ENCODE measurements around the gene USP33. TPM values are rescaled to one million over a fixed set of nuclear protein-coding genes. Genes with fewer than 3 reads are reported as not detected.
"Not testable (repeated sequence)": the region's sequence is repeated elsewhere in the genome, so short reads cannot be mapped to it uniquely, and the experiment has no call there.

USP33 gene
- total RNA-seq, 4 donors from 2014 or later = 63.8 to 146 (median 98.3) TPM

DNA sequence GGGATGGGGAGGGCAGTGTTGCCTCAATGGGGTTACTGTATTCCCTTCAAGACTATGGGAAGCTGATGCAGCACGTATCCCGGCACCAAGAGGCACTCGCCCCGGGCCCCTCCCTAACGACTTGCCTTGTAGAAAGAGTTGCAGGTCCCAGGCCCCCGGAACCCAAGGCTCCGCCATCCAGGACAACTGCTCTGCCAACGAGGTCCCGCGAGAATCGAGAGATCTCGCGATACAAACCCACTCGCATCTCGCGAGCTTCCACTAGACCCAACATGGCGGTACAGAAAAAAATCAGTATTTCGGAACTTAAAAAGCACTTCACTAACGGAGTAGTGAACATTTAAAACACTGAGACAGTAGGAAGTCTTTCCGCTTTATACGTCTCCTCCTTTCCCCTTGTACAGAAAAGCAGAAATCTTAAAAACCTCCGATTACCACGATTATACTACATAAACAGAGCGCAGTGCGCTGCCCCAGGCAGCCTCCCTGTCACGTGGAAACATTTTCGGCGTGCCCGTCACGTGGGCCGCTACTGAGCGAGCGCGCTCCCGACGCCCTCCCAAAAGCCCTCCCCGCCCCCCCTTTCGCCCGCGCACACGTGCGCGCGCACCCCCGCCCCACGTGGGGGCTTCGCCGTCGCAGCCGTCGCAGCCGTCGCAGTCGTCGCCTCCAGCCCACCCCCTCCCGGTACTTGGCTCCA is 77.0 kb downstream of the USP33 start, which contains the start of gene ZZZ3:
Gene ZZZ3 (minus strand): TSS at position 199 of the 700 bp plus-strand sequence. CDS start 49,304 bp downstream, outside the sequence.
- DNase-seq (ENCODE audit: low spot score) = peak; percentile 97
- ATAC-seq (ENCODE audit: low FRiP score) = peak; percentile 84
- no peak for TF ChIP-seq CTCF (IDR thresholded peaks at IDR 0.05)

GRCh38 chr1:77680173-77680572 is 79.5 kb downstream of the USP33 start:
- ATAC-seq (ENCODE audit: low FRiP score) (no peak), DNase-seq (ENCODE audit: low spot score) (no peak)
- no peak for TF ChIP-seq CTCF (IDR thresholded peaks at IDR 0.05)

- ATAC-seq (ENCODE audit: low FRiP score) = no peak
- DNase-seq (ENCODE audit: low spot score) = no peak
- no peak for TF ChIP-seq CTCF (IDR thresholded peaks at IDR 0.05)
These were observed 80.7 kb downstream of the USP33 start for GRCh38 chr1:77678660-77679610.

DNA sequence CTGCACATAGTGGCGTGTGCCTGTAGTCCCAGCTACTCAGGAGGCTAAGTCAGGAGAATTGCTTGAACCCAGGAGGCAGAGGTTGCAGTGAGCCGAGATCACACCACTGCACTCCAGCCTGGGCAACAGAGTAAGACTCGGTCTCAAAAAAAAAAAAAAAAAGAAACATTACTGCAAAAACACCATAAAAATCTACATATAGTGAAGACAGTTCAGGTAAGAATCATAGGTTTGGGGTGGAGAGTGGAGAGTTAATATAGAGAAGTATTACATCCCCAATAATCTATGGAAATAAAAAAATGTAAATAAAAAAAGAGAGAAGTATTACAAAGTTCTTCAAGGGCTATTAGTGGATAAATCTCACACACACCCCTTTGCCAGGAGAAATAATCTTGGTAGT is 84.8 kb downstream of the USP33 start:
- not testable (repeated sequence) for ATAC-seq (ENCODE audit: low FRiP score); DNase-seq (ENCODE audit: low spot score)

DNA sequence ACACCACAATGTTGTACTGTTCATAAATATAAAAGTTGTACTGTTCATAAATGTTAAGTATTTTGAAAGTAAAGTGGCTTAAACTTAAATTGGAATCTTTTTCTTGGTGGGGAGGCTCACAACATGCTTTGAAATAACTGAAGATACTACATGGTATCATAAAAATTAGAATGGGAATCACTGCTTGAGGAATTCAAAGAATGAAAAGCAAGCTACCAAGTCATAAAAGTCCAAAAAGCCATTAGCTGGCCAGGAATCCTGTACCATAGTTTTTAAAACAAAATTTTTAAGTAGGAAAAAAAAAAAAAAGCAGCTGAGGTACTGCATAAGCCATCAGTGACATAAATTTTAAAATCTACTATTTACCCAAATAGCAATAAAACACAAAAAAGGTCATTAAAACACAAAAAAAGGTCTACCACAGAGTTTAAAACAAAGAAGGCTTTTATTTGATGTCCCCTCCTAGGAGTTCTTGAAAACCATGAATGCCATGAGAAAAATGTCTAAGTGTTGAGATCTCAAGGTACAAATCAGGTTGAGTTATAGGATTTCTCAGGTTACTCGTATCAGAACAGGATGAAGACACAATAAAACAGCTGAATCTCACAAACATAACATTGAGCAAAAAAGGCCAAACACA is 85.8 kb downstream of the USP33 start:
- DNase-seq (ENCODE audit: low spot score) (no peak), ATAC-seq (ENCODE audit: low FRiP score) (no peak)
- TF ChIP-seq CTCF (IDR thresholded peaks at IDR 0.05) = no peak

- TF ChIP-seq CTCF (IDR thresholded peaks at IDR 0.05) = no peak
- ATAC-seq (ENCODE audit: low FRiP score) (no peak), DNase-seq (ENCODE audit: low spot score) (no peak)
These were observed 86.6 kb downstream of the USP33 start for GRCh38 chr1:77673030-77673429.

DNA sequence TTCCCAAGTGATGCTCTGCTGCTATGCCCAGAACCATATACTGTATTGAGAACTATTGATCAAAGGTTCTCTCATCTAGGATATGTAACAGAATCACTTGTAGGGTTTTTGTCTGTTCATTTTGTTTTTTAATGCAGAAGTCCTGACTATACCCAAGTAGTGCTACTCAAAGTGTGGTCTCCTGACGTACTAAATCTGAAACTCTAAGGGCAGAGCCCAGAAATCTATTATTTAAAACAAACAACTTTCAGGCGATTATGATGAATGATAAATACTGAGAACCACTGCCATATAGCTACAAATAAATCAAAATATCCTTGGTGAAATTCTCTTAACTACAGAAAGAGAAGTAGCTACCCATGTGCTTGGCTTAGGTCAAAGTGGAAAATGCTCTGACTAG is 87.3 kb downstream of the USP33 start:
- DNase-seq (ENCODE audit: low spot score) (no peak), ATAC-seq (ENCODE audit: low FRiP score) (no peak)
- TF ChIP-seq CTCF (IDR thresholded peaks at IDR 0.05) = no peak

Measured in omental fat pad (tissue), 4 donors.